Endometrial microvascular endothelial cells (primary cell): ENCODE measurements around the gene DRD1. TPM values are rescaled to one million over a fixed set of nuclear protein-coding genes. Genes with fewer than 3 reads are reported as not detected.
"Not testable (repeated sequence)": the region's sequence is repeated elsewhere in the genome, so short reads cannot be mapped to it uniquely, and the experiment has no call there.

Source experiments
- in situ Hi-C: cut with HindIII; loops from 2 replicates; pipeline ENCODE4 v1.10.0; 2017; ENCODE audit warnings: low sequenced_read_pairs, low pct_unique_long_range_greater_than_20kb; ENCODE audit errors: inconsistent ontology term
- total RNA-seq: library from RNA; depleted of rRNA; stranded (reverse); fragments of >200 nt; gene quantifications from one replicate; pipeline ENCODE4 v1.2.3, GENCODE V29; 2015; ENCODE audit errors: inconsistent ontology term

DRD1 gene
- total RNA-seq, 1 donor from 2014 or later: not detected

GRCh38 chr5:175443514-175444059 is 395 bp downstream of the DRD1 start:
- in situ Hi-C loops: no loop called here

GRCh38 chr5:175438234-175438857 is 5.6 kb downstream of the DRD1 start:
- in situ Hi-C loops: no loop called here

GRCh38 chr5:175436359-175436758 is 7.6 kb downstream of the DRD1 start:
- in situ Hi-C loops: no loop called here

GRCh38 chr5:175434800-175435199 is 9.2 kb downstream of the DRD1 start:
- in situ Hi-C loops: no loop called here

- in situ Hi-C loops: no loop called here
Observed at GRCh38 chr5:175427762-175428161, 16.2 kb downstream of the DRD1 start.

- in situ Hi-C loops: not testable (repeated sequence)
Observed at GRCh38 chr5:175424594-175424993, 19.4 kb downstream of the DRD1 start.

GRCh38 chr5:175422058-175422457 is 21.9 kb downstream of the DRD1 start:
- in situ Hi-C loops: no loop called here

- in situ Hi-C loops: no loop called here
Observed at GRCh38 chr5:175420383-175420782, 23.6 kb downstream of the DRD1 start.

GRCh38 chr5:175418251-175418650 is 25.7 kb downstream of the DRD1 start:
- in situ Hi-C loops: no loop called here

- in situ Hi-C loops: no loop called here
Observed at GRCh38 chr5:175417384-175417783, 26.6 kb downstream of the DRD1 start.

- in situ Hi-C loops: no loop called here
Observed at GRCh38 chr5:175415303-175415702, 28.7 kb downstream of the DRD1 start.

- in situ Hi-C loops: no loop called here
Observed at GRCh38 chr5:175410926-175411325, 33.1 kb downstream of the DRD1 start.

- in situ Hi-C loops: no loop called here
Observed at GRCh38 chr5:175406300-175406699, 37.7 kb downstream of the DRD1 start.

- in situ Hi-C loops: not testable (repeated sequence)
Observed at GRCh38 chr5:175397590-175398297, 46.2 kb downstream of the DRD1 start.

GRCh38 chr5:175395430-175395829 is 48.6 kb downstream of the DRD1 start:
- in situ Hi-C loops: not testable (repeated sequence)

GRCh38 chr5:175394601-175395000 is 49.4 kb downstream of the DRD1 start:
- in situ Hi-C loops: no loop called here

- in situ Hi-C loops: no loop called here
Observed at GRCh38 chr5:175393897-175394296, 50.1 kb downstream of the DRD1 start.

- in situ Hi-C loops: no loop called here
Observed at GRCh38 chr5:175392236-175392635, 51.7 kb downstream of the DRD1 start.

GRCh38 chr5:175390352-175391083 is 53.5 kb downstream of the DRD1 start:
- in situ Hi-C loops: no loop called here
